ENCODE measurements around the gene GTPBP4. TPM values are rescaled to one million over a fixed set of nuclear protein-coding genes. Genes with fewer than 3 reads are reported as not detected.

Gene GTPBP4
- total and polyA plus RNA-seq, 2 of the 13 experiments (the other 11 are each of a cell fraction or from before 2014, with no cell fraction given): 24.1 to 85.5 TPM

DNA sequence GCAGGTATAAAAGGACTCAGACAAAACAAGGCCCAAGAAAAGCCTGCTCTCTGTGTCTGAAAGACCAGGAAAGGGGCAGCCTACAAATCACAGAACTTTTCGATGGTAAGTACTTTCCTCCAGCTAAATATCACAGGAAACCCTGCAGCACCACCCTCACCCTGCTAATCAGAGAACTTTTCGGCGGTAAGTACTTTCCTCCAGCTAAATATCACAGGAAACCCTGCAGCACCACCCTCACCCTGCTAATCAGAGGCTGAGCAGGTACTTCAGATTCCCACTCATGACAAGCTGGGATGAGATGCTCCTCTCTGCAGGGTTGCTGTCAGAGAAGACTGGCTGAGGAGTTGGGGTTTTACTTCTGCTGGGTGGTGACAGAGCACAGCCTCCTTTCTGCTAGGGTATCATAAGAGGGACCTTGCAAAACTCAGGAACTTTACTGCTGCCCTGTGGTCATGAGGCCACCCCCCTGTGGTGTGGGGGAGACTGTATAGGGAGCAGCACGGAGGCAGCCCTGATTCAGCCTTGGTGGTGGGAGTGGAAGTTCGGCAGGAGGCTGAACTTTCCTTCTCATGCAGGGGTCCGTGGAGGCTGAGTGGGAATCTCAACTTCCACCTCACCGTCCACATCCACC, 75.1 kb downstream of the GTPBP4 start:
- H3K27ac ChIP-seq (ENCODE audit: extremely low read length, insufficient read depth, low read length): no peak overlapping the region
- POLR2A ChIA-PET: no interaction called here
- ATAC-seq: no peak

More for the DNA sequence above, 75.1 kb downstream of the GTPBP4 start:
- CTCF ChIA-PET (ENCODE audit: low intra/inter-chr PET ratio, low total read pairs): no interaction called here
- H2AFZ ChIP-seq (ENCODE audit: low read length): no peak overlapping the region
- H3K9ac ChIP-seq (ENCODE audit: insufficient read depth, low read depth, low read length): no peak overlapping the region
- no peaks in the 10 kb centered on the region for H3K9me3 ChIP-seq (ENCODE audit: low read length)
- intact Hi-C loops (cut with micrococcal nuclease; ENCODE audit: unreplicated experiment) (no loop called here), in situ Hi-C loops (cut with HindIII; ENCODE audit: extremely low pct_ligation_motif_present, low pct_unique_long_range_greater_than_20kb) (no loop called here)
- TF ChIP-seq HNRNPH1 (optimal IDR thresholded peaks at IDR 0.05; ENCODE audit: low read depth, low read length) (no peak), CC2D1A (CRISPR knock-in tag; IDR thresholded peaks at IDR 0.05) (no peak), ZNF33B (CRISPR knock-in tag; IDR thresholded peaks at IDR 0.05) (no peak), ZNF34 (CRISPR knock-in tag; IDR thresholded peaks at IDR 0.05; ENCODE audit: borderline replicate concordance) (no peak), ZNF446 (CRISPR knock-in tag; IDR thresholded peaks at IDR 0.05) (no peak), MTERF4 (CRISPR knock-in tag; IDR thresholded peaks at IDR 0.05) (no peak), ASH2L (IDR thresholded peaks at IDR 0.05; ENCODE audit: insufficient read length, low read depth, low read length) (no peak), IRF9 (CRISPR knock-in tag; IDR thresholded peaks at IDR 0.05; ENCODE audit: borderline replicate concordance) (no peak), PCBP2 (optimal IDR thresholded peaks at IDR 0.05; ENCODE audit: low read depth, low read length, poor library complexity, severe bottlenecking) (no peak)
- H3K4me2 ChIP-seq (ENCODE audit: low read depth, low read length): no peak overlapping the region
- H3K4me1 ChIP-seq (ENCODE audit: insufficient read depth, low read length): peaks cover 10% of the 10 kb centered on the region
- 98% methylated on average over 7 of the region's 7 CpGs for WGBS (ENCODE audit: low lambda C conversion rate)
- no peaks in the 10 kb centered on the region for H4K20me1 ChIP-seq (ENCODE audit: insufficient read depth, low read length)
- DNase-seq (ENCODE audit: low spot score) (no peak), FAIRE-seq (no peak)
- no peak overlapping the region for H3K4me3 ChIP-seq (replicated peaks in 1 of 3; ENCODE audit: insufficient read depth in 1 of 3, low read depth in 2 of 3, low read length in 3 of 3)
- peaks cover 34% of the 10 kb centered on the region for H3K79me2 ChIP-seq (ENCODE audit: insufficient read depth, low read length)
- no TSS peak for BruUV-seq (replicated peaks)
- H3K27me3 ChIP-seq (ENCODE audit: control insufficient read depth in 1 of 2, insufficient read depth in 2 of 2, low read length in 2 of 2): no peaks in the 10 kb centered on the region
- H3K36me3 ChIP-seq (replicated peaks in 1 of 2; ENCODE audit: control insufficient read depth in 1 of 2, insufficient read depth in 2 of 2, low read length in 2 of 2): peaks cover 0 to 7% of the 10 kb centered on the region in 2 experiments; a peak in 2 of 5 replicates

Data from HepG2 (cell line).